Activated CD4-positive, CD25-positive, alpha-beta regulatory T cell treated with anti-CD3 and anti-CD28 coated beads, Interleukin-2, amount 50 U/mL, for 16 hours (primary cell): Measurements from ENCODE around the gene CBX1.
A peak's percentile ranks its signal among the peaks of the same experiment; 100 is the strongest.
"Not testable (repeated sequence)": the region's sequence is repeated elsewhere in the genome, so short reads cannot be mapped to it uniquely, and the experiment has no call there.

ENCODE experiments used
- DNase-seq: peaks from one replicate; pipeline ENCODE4 v3.0.0-alpha.2; 2020; ENCODE audit warnings: low read depth, low spot score

The CBX1 gene

GRCh38 chr17:48053758-48054237 is 47.5 kb downstream of the CBX1 start:
- no peak for DNase-seq

GRCh38 chr17:48052956-48053757 is 48.1 kb downstream of the CBX1 start:
- DNase-seq: no peak

- no peak for DNase-seq
Measured at GRCh38 chr17:48051706-48052486, 49.4 kb downstream of the CBX1 start.

- DNase-seq: no peak
Measured at GRCh38 chr17:48051283-48051682, 50.0 kb downstream of the CBX1 start.

GRCh38 chr17:48048384-48049126 is 52.7 kb downstream of the CBX1 start:
- no peak for DNase-seq

- peak; percentile 98 for DNase-seq
Measured at GRCh38 chr17:48047741-48048383, 53.4 kb downstream of the CBX1 start, which contains the start of gene NFE2L1. TSS of gene NFE2L1 (plus strand) at chr17:48048359. CDS start at chr17:48051119, 2,760 bp downstream.

GRCh38 chr17:48047113-48047740 is 54.1 kb downstream of the CBX1 start:
- DNase-seq: no peak

- no peak for DNase-seq
Measured at GRCh38 chr17:48046296-48046695, 55.0 kb downstream of the CBX1 start.

GRCh38 chr17:48045316-48046001 is 55.8 kb downstream of the CBX1 start:
- DNase-seq: no peak

GRCh38 chr17:48044851-48045250 is 56.4 kb downstream of the CBX1 start:
- no peak for DNase-seq

GRCh38 chr17:48043176-48043575 is 58.1 kb downstream of the CBX1 start:
- no peak for DNase-seq

- no peak for DNase-seq
Measured at GRCh38 chr17:48038687-48039086, 62.6 kb downstream of the CBX1 start.

- no peak for DNase-seq
Measured at GRCh38 chr17:48037838-48038323, 63.4 kb downstream of the CBX1 start.

- no peak for DNase-seq
Measured at GRCh38 chr17:48037036-48037837, 64.0 kb downstream of the CBX1 start, which contains the start of gene COPZ2. TSS of gene COPZ2 (minus strand) at chr17:48037797. CDS start at chr17:48037777, 20 bp downstream.

GRCh38 chr17:48036693-48037035 is 64.6 kb downstream of the CBX1 start:
- no peak for DNase-seq

- not testable (repeated sequence) for DNase-seq
Measured at GRCh38 chr17:48034734-48035133, 66.5 kb downstream of the CBX1 start.

- DNase-seq: no peak
Measured at GRCh38 chr17:48031966-48032365, 69.3 kb downstream of the CBX1 start.

GRCh38 chr17:48030531-48030930 is 70.7 kb downstream of the CBX1 start:
- no peak for DNase-seq

GRCh38 chr17:48028736-48029135 is 72.5 kb downstream of the CBX1 start:
- no peak for DNase-seq
